Osteoblast (primary cell): ENCODE data around the gene ALG3. TPM values are rescaled to one million over a fixed set of nuclear protein-coding genes. Genes with fewer than 3 reads are reported as not detected.

Experiments used
- DNase-seq: peaks from one replicate; pipeline ENCODE4 v3.0.0; 2011; ENCODE audit warnings: low spot score, mixed read lengths; ENCODE audit not compliant: insufficient read length; ENCODE audit errors: missing footprints
- H2AFZ ChIP-seq: 2 replicates; pipeline ENCODE4 v1.6.0; 2011; ENCODE audit warnings: mild to moderate bottlenecking, low read length
- H3K27ac ChIP-seq: 2 replicates; pipeline ENCODE4 v1.5.1; 2011; ENCODE audit warnings: mild to moderate bottlenecking, low read depth, low read length, moderate library complexity
- H3K27me3 ChIP-seq: 2 replicates; pipeline ENCODE4 v1.6.0; 2012; ENCODE audit warnings: mild to moderate bottlenecking, control low read depth, inconsistent platforms, low read length, moderate library complexity; ENCODE audit not compliant: insufficient read depth
- H3K36me3 ChIP-seq: 2 replicates; pipeline ENCODE4 v1.5.1; 2011; ENCODE audit warnings: mild to moderate bottlenecking, low read length, control low read depth, moderate library complexity; ENCODE audit not compliant: insufficient read depth
- H3K4me1 ChIP-seq: 2 replicates; pipeline ENCODE4 v1.5.1; 2011; ENCODE audit warnings: mild to moderate bottlenecking, low read length, control low read depth, moderate library complexity; ENCODE audit not compliant: insufficient read depth
- H3K4me2 ChIP-seq: 2 replicates; pipeline ENCODE4 v1.6.0; 2011; ENCODE audit warnings: mild to moderate bottlenecking, low read length; ENCODE audit not compliant: insufficient read depth
- H3K4me3 ChIP-seq: fragments of 200-600 bp; sonication (generic); 3 replicates; pipeline ENCODE4 v1.5.1; 2012; ENCODE audit warnings: mild to moderate bottlenecking, low read length, inconsistent platforms; ENCODE audit not compliant: insufficient read depth
- H3K79me2 ChIP-seq: 2 replicates; pipeline ENCODE4 v1.6.0; 2012; ENCODE audit warnings: mild to moderate bottlenecking, low read length, control low read depth, inconsistent platforms; ENCODE audit not compliant: insufficient read depth
- H3K9me3 ChIP-seq: 2 replicates; pipeline ENCODE4 v1.5.1; 2011; ENCODE audit warnings: low read depth, low read length, control low read depth
- H4K20me1 ChIP-seq: 2 replicates; pipeline ENCODE4 v1.6.0; 2012; ENCODE audit warnings: mild to moderate bottlenecking, low read length, control low read depth; ENCODE audit not compliant: insufficient read depth
- total RNA-seq: library from RNA; depleted of rRNA; stranded (reverse); fragments of >200 nt; gene quantifications from 2 replicates; pipeline ENCODE4 v1.2.3, GENCODE V29; 2012
- TF ChIP-seq, protein P1 (sequence below): IDR thresholded peaks from 2 replicates; pipeline ENCODE4 v1.5.1; 2011; ENCODE audit warnings: mild to moderate bottlenecking, low read depth, low read length, moderate library complexity; ENCODE audit errors: extremely low read depth

Gene ALG3
- total RNA-seq, 1 donor: 26.8 TPM

DNA sequence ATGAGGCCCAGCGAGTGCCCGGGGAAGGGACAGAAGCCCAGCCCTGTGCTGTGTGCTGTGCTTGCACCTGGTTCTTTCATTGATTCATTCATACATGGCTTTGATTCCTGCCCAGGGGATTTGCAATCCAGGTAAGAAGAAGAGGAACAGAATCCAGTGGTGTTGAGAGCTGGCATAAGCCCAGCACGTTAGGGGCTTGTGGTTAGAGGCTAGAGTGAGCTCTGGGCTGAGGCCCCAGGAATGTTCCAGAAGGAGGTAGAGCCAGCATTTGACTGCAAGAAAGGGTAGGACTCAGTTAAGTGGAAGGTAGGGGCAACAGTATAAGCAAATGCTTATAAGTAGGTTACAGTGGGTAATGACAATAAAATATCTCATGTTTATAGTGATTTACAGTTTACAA is 17.1 kb downstream of the ALG3 start:
- peaks cover 62% of the 10 kb centered on the region for H3K27me3 ChIP-seq
- DNase-seq: peak; percentile 88
- H3K36me3 ChIP-seq: no peaks in the 10 kb centered on the region
- TF ChIP-seq, protein P1, sequence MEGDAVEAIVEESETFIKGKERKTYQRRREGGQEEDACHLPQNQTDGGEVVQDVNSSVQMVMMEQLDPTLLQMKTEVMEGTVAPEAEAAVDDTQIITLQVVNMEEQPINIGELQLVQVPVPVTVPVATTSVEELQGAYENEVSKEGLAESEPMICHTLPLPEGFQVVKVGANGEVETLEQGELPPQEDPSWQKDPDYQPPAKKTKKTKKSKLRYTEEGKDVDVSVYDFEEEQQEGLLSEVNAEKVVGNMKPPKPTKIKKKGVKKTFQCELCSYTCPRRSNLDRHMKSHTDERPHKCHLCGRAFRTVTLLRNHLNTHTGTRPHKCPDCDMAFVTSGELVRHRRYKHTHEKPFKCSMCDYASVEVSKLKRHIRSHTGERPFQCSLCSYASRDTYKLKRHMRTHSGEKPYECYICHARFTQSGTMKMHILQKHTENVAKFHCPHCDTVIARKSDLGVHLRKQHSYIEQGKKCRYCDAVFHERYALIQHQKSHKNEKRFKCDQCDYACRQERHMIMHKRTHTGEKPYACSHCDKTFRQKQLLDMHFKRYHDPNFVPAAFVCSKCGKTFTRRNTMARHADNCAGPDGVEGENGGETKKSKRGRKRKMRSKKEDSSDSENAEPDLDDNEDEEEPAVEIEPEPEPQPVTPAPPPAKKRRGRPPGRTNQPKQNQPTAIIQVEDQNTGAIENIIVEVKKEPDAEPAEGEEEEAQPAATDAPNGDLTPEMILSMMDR: no peak
- H2AFZ ChIP-seq: no peak overlapping the region
- H3K4me2 ChIP-seq: no peak overlapping the region
- no peaks in the 10 kb centered on the region for H3K9me3 ChIP-seq
- H4K20me1 ChIP-seq: no peaks in the 10 kb centered on the region
- H3K79me2 ChIP-seq: no peaks in the 10 kb centered on the region
- H3K4me3 ChIP-seq: no peak overlapping the region
- no peaks in the 10 kb centered on the region for H3K4me1 ChIP-seq
- no peak overlapping the region for H3K27ac ChIP-seq

DNA sequence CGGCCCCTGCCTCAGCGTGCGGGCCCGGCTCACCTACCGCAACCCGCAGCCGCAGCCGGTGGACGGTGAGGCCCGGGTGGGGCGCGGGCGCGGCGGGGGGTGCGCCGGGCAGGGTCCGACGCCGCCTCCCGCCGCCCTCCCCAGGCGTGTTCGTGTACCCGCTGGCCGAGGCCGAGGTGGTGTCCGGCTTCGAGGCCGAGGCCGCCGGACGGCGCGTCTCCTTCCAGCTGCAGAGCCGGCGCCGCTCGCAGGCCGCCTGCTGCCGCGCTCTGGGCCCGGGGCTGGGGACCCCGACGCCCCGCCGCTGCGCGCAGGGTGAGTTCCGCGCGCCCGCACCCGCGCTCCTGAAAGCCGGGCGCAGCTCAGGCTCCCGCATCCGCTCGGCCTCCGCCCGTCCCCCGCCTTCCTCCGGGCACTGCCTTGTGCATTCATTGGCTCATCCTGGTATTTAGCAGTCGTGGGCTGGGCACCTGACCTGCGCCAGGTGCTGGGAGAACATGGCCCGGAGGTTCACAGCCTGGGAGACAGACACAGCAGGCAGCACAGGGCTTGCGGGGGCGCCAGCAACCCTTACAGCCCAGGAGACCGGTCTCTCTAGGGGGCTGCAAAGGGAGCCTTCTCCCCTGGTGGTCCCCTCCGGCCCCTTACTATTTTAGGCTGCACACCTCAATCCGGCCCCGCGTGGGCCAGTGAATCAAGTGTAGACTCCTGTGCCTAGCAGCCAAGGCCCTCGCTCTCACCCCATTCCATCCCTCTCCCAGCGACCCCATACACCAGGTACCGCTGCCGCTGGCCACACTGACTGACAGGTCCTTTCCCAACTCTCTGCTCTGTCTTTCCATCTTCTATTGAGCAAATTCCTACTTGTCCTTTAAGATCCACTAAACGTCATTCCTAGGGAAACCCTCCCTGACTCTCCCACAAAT is 17.9 kb downstream of the ALG3 start:
- TF ChIP-seq, protein P1: no peak
- peak; percentile 88 for DNase-seq
- no peak overlapping the region for H3K4me2 ChIP-seq
- peaks cover 65% of the 10 kb centered on the region for H3K27me3 ChIP-seq
- H3K9me3 ChIP-seq: no peaks in the 10 kb centered on the region
- H3K79me2 ChIP-seq: no peaks in the 10 kb centered on the region
- H3K27ac ChIP-seq: no peak overlapping the region
- no peaks in the 10 kb centered on the region for H4K20me1 ChIP-seq
- H3K36me3 ChIP-seq: no peaks in the 10 kb centered on the region
- no peak overlapping the region for H2AFZ ChIP-seq
- H3K4me3 ChIP-seq: no peak overlapping the region
- H3K4me1 ChIP-seq: no peaks in the 10 kb centered on the region

DNA sequence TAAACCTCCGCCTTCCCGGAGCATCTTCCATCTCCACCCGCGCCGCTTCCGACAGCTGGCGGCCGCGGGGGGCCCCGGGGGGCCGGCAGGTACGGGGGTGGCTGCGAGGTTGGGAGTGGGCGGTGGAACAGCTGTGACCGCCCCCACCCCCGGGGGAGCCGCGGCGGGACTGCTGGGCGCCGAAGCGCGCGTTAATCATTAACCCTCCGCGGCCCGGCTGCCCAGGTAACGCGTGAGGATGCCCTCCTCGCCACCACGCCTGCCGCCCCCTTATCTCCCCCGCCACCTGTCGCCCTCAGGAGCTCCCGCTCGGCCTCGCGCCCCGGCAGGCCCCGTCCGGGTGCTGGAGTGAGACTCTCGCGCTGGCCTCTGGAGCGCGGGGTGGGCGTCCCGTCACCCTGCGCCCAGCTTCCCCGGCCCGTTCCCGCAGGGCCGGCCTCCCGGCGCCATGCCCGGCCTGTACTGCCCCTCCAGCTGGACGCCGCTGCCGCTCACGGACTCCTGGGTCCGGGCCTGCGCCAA is 18.6 kb downstream of the ALG3 start:
- Histone ChIP-seq H3K79me2 (no peaks in the 10 kb centered on the region), H3K4me2 (no peak overlapping the region), H3K27me3 (peaks cover 65% of the 10 kb centered on the region), H3K9me3 (no peaks in the 10 kb centered on the region), H3K4me3 (no peak overlapping the region), H4K20me1 (no peaks in the 10 kb centered on the region), H3K4me1 (no peaks in the 10 kb centered on the region), H3K36me3 (no peaks in the 10 kb centered on the region), H2AFZ (no peak overlapping the region), H3K27ac (no peak overlapping the region)
- DNase-seq: peak; percentile 78
- TF ChIP-seq, protein P1: no peak

DNA sequence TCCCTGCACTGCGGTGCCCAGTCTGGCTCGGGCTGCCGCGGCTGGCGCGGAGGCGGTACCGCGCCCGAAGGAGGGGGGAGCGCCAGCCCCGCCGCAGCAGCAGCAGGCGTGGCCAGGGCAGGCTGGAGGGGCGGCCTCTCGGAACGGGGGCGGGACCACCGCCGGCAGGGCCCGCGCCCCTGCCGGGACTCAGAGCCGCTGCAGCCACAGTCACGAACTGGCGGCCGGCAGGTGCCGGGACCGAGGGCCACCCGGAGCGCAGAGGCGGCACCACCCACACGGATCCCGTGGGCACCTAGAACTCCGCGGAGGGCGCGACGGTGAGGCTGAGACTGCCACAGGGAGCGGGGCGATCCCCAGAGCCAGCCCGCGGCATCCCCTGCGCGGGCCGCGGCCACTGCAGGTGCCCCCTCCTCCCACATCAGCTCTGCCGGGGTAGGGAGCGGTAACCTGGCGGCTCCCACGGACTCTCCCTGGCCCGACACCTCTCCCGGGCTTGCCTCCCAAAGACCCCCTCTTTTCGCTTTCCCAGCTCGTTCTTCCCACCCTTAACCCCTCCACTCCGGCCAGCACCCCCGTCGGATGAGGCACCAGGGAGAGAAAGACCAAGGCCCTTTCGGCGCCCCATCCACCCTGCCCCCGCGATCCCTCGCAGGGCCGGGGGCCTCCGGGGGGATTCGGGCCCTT is 19.2 kb downstream of the ALG3 start, which contains the start of gene VWA5B2:
Gene VWA5B2, plus strand, starts transcription at position 192 of the 687 bp plus-strand sequence. CDS start 944 bp downstream, outside the sequence.
- Histone ChIP-seq H3K79me2 (no peaks in the 10 kb centered on the region), H3K27ac (no peak within 1 kb of the TSS), H3K36me3 (no peaks in the 10 kb centered on the region), H2AFZ (no peak within 1 kb of the TSS), H3K4me2 (peak within 1 kb of the TSS; percentile 48), H3K9me3 (no peaks in the 10 kb centered on the region), H3K27me3 (peaks cover 65% of the 10 kb centered on the region), H3K4me1 (no peaks in the 10 kb centered on the region), H3K4me3 (peak within 1 kb of the TSS; percentile 49), H4K20me1 (no peaks in the 10 kb centered on the region)
- TF ChIP-seq, protein P1: no peak
- DNase-seq: peak; percentile 98
